GDM1 (cell line): ENCODE measurements around the gene SLC6A13.

Source experiments
- DNase-seq: peaks from one replicate; lab custom pipeline; 2025; lab: John Stamatoyannopoulos, UW

Gene SLC6A13

DNA sequence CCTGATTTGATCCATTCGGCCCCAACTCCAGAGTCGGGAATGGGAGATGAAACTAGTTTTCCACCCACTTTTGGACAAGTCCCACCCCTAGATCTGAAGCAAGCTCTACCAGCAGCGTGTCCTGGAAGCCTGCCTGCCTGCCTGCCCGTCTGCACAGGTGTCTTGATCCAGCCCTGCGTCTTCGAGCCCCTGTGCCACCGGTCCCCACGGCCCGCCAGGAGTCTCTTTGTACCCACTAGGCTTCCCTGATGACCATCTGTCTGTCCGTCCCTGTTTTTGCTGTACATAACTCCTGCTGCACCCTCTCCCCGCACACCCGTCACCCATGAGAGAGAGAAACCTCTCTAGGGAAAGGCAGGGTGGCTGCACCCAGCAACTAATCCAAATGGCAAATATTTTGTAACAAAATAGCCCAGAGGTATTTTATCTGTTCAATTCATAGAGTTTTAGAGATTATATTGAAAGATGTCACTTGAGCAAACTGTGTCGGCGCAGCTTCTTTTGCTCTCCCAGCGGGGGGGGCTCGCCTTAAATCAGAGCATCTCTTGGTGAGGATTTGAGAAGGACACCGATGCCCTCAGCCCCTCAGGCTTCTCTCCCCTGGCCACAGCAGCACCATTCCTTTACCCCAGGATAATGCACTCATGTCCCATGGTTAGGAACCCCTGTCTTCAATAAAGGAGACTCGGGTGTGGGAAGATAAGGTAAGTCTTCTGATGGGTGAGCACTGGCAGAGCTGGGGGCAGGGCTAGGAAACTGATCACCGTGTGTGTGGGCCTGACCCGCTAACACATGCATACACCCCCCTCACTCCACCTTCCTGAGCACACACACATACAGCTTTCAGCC is 84.4 kb downstream of the SLC6A13 start:
- DNase-seq: no peak

GRCh38 chr12:177336-177979 is 85.2 kb downstream of the SLC6A13 start:
- DNase-seq: no peak

DNA sequence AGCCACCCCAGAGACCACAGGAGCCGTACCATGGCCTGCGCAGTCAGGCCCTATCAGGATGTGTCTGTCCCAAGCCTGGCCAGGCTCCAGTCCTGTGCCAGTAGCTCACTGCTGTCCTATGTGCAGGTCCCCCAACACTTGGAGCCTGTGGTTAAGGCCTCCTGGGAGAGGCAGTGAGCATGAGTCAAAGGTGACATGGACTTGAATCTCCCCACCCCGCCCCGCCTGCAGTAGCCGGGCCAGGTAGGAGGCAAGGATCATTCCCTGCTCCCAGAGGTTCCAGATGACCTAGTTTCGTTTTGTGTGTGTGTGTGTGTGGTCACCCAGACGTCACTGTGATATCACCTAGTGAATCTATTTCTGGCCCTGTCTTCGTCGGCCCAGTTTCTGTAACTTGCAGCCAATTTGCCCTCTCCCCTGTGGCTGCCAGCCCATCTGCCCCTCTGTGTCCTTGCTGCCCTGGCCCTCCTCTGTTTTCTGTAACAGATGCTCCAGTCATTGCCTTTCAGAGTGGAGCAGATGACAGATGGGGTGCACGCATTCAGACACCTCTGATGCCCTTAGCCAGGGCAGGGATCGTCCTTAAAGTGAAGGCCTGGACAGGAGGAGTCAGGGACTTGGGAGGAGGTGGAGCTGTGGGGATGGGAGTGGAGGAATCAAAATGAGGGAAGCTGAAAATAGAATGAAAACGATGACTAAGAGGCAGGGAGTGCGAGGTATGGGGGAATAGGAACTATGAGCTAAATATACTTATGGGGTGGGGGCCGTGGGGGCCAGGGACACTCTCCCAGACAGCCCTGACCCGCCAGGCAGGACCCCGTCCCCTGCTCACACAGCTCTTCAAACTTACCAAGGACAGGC is 86.1 kb downstream of the SLC6A13 start:
- no peak for DNase-seq

GRCh38 chr12:175759-176158 is 86.9 kb downstream of the SLC6A13 start:
- DNase-seq: no peak

DNA sequence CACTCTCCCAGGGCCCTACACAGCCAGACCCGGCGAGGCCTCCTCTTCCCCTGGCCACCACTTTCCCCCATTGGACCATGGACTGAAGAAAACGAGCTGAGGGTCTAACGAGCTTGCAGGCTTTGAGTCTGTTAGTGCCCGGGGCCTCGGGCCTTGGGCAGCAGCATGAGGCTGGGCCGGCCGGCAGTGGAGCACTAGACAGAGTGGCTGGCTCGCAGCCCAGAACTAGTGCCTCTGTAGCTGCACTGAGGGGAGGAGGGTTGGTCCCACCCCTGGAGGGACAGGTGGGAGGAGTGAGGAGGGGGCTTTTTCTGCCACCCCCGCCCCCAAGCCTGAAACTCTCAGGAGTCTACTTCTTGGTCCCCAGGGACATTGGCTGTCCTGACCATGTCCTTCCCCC is 87.4 kb downstream of the SLC6A13 start:
- no peak for DNase-seq

DNA sequence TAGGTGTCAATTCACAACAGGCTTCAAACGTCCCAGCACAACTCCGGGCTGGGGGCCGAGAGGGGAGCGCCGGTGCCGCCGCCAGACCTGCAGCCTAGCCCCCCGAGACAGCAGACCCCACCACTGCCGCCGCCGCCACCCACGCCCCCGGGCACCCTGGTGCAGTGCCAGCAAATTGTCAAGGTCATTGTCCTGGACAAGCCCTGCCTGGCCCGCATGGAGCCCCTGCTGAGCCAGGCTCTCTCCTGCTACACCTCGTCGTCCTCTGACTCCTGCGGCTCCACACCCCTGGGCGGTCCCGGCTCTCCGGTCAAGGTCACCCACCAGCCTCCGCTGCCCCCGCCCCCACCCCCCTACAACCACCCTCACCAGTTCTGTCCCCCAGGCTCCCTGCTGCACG is 88.0 kb downstream of the SLC6A13 start:
- DNase-seq: no peak

DNA sequence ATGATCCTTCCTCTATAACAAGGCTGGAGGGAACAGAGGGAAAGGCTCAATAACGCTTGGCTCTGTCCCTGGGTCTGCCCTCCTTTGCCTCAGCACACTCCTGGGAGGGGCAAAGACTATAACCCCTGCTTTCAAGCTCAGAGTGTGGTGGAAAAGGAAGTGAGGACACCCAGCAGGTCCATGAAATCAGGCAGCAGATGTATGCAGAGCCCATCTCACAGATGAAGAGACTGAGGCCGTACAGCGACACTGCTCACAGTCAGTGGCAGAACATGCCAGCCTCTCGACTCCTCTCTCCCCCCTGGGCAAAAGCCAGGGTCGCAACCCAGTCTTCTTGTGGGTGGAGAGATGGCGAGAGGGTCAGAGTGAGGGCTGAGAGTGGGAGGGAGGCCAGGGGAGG is 88.5 kb downstream of the SLC6A13 start:
- no peak for DNase-seq

GRCh38 chr12:172732-173161 is 89.9 kb downstream of the SLC6A13 start:
- peak; percentile 36 for DNase-seq

- DNase-seq: no peak
Measured at GRCh38 chr12:171743-172676, 90.6 kb downstream of the SLC6A13 start.

DNA sequence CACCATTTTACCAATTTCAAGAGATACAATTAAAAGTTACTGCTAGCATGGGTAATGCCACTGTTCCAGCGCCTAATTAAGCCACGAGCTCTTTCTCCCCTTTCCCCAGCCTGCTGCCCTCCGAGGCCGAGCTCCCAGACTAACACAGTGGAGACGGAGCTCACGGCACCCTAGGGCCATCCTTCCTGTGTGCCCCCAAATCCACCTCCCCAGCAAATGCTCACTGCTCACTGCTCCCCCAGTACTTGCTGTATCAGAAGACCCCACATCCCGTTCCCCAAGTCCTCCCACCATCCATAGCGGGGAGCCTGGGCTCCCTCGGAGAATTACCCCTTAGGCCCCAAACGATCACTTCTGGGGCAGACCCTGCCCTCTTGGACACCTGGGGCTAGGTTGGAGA is 91.4 kb downstream of the SLC6A13 start:
- no peak for DNase-seq
